A673 (cell line): ENCODE measurements around the gene EXOC3L4. TPM values are rescaled to one million over a fixed set of nuclear protein-coding genes. Genes with fewer than 3 reads are reported as not detected.

Experiments used
- BruUV-seq: library from RNA; stranded (reverse); fragments of 400-500 nt; replicated peaks from 2 replicates; lab custom pipeline; 2021; lab: Mats Ljungman, UMichigan
- CTCF ChIA-PET: fragments of 300-600 bp; sonication (Branson Sonifier 250); formaldehyde crosslinking; loops from one replicate; lab custom pipeline; 2022; ENCODE audit warnings: antibody characterized with exemption; lab: Charles Lee
- POLR2A ChIA-PET: fragments of 300-600 bp; sonication (Branson Sonifier 250); formaldehyde crosslinking; loops from one replicate; lab custom pipeline; 2022; ENCODE audit warnings: antibody characterized with exemption; ENCODE audit not compliant: low non-redundant PET; lab: Charles Lee
- DNase-seq: peaks from one replicate; pipeline ENCODE4 v3.0.0-alpha.2; 2015; ENCODE audit warnings: low spot score
- H3K27ac ChIP-seq: fragments of 200-600 bp; sonication (generic); 2 replicates; pipeline ENCODE4 v1.5.1; 2016; ENCODE audit warnings: mixed run types, low read depth, mild to moderate bottlenecking, mixed read lengths, antibody characterized with exemption, low read length; ENCODE audit not compliant: poor library complexity, severe bottlenecking
- H3K27me3 ChIP-seq: fragments of 200-600 bp; sonication (generic); replicated peaks from 2 replicates; pipeline ENCODE4 v1.6.1; 2017; ENCODE audit warnings: mixed run types, low read depth, mild to moderate bottlenecking, mixed read lengths, antibody characterized with exemption, low read length; ENCODE audit not compliant: insufficient read depth, poor library complexity
- H3K36me3 ChIP-seq: fragments of 200-600 bp; sonication (generic); 2 replicates; pipeline ENCODE4 v1.6.1; 2016; ENCODE audit warnings: mixed run types, mild to moderate bottlenecking, mixed read lengths, antibody characterized with exemption, low read length; ENCODE audit not compliant: insufficient read depth, poor library complexity, severe bottlenecking
- H3K4me1 ChIP-seq: fragments of 200-600 bp; sonication (generic); 2 replicates; pipeline ENCODE4 v1.6.1; 2017; ENCODE audit warnings: mixed run types, mild to moderate bottlenecking, mixed read lengths, antibody characterized with exemption, low read length; ENCODE audit not compliant: insufficient read depth, poor library complexity, severe bottlenecking
- H3K4me3 ChIP-seq: fragments of 200-600 bp; sonication (generic); 2 replicates; pipeline ENCODE4 v1.5.1; 2016; ENCODE audit warnings: low read depth, mixed run types, mild to moderate bottlenecking, mixed read lengths, low read length; ENCODE audit not compliant: poor library complexity, severe bottlenecking
- H3K9me3 ChIP-seq: fragments of 200-600 bp; sonication (generic); 2 replicates; pipeline ENCODE4 v1.6.1; 2016; ENCODE audit warnings: mixed run types, low read depth, mild to moderate bottlenecking, mixed read lengths, antibody characterized with exemption, low read length; ENCODE audit not compliant: poor library complexity, severe bottlenecking
- EZH2 ChIP-seq: fragments of 200-600 bp; sonication (generic); IDR thresholded peaks from 2 replicates; pipeline ENCODE4 v1.6.1; 2017; ENCODE audit warnings: borderline replicate concordance, low read depth, mild to moderate bottlenecking, mixed read lengths, antibody characterized with exemption, low read length; ENCODE audit not compliant: poor library complexity, severe bottlenecking
- intact Hi-C: fragments of 100-400 bp; cut with micrococcal nuclease; formaldehyde crosslinking; loops from one replicate; pipeline ENCODE4 v1.10.0; 2022; ENCODE audit not compliant: unreplicated experiment
- total RNA-seq: library from RNA; stranded (reverse); gene quantifications from 2 replicates; pipeline ENCODE4 v1.2.3, GENCODE V29; 2021
- TF ChIP-seq, protein P1 (sequence below): fragments of 300-800, 200-600 bp; sonication (generic); conservative IDR thresholded peaks from 2 replicates; pipeline ENCODE4 v1.5.1; 2017; ENCODE audit warnings: low read depth, mild to moderate bottlenecking, antibody characterized with exemption, low read length, moderate library complexity, mixed read lengths

EXOC3L4 gene
- total RNA-seq, 1 experiment from 2014 or later: not detected

DNA sequence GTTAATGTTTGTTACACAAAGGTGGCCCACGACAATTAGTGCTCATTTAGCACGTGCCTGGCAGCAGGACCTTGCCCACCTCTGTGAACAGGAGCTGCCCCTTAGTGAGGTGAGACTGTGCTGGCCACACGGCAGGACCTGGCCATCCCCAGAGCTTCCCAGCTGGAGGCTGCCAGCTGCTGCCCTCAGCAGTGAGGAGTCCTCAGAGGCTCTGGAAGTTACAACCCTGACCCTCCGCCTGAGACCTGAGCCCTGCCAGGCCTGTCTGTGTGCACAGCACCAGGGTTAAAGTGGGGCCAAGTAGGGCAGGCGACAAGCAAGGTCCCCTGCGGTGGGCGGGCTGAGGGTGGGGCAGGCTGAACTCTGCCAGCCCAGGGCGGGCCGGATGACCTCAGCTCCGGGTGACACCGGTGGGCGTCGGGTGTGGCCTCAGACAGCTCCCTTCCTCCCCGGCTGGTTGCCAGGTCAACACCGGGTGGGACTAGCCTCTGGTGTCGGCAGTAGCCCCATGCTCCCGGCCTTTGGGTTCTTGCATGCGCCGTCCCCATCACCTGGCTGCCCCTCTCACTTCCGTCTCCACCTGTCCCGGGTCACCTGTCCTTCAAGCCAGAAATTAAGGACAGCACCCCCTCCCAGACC is 19.7 kb upstream of the EXOC3L4 start:
- Histone ChIP-seq H3K4me3 (peak overlapping the region; percentile 47), H3K9me3 (no peaks in the 10 kb centered on the region), H3K36me3 (no peaks in the 10 kb centered on the region), H3K27me3 (no peaks in the 10 kb centered on the region), H3K4me1 (peaks cover 6% of the 10 kb centered on the region), H3K27ac (no peak overlapping the region)
- CTCF ChIA-PET: interaction anchor here (0.6 kb wide), 1 partner anchor 251 kb away, joined by 3 read pairs; no protein-coding TSS in a partner anchor
- TF ChIP-seq, protein P1, sequence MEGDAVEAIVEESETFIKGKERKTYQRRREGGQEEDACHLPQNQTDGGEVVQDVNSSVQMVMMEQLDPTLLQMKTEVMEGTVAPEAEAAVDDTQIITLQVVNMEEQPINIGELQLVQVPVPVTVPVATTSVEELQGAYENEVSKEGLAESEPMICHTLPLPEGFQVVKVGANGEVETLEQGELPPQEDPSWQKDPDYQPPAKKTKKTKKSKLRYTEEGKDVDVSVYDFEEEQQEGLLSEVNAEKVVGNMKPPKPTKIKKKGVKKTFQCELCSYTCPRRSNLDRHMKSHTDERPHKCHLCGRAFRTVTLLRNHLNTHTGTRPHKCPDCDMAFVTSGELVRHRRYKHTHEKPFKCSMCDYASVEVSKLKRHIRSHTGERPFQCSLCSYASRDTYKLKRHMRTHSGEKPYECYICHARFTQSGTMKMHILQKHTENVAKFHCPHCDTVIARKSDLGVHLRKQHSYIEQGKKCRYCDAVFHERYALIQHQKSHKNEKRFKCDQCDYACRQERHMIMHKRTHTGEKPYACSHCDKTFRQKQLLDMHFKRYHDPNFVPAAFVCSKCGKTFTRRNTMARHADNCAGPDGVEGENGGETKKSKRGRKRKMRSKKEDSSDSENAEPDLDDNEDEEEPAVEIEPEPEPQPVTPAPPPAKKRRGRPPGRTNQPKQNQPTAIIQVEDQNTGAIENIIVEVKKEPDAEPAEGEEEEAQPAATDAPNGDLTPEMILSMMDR: no peak
- no peak for TF ChIP-seq EZH2
- POLR2A ChIA-PET: no interaction called here
- no TSS peak for BruUV-seq
- DNase-seq: no peak
- intact Hi-C loops: loop anchor here (1.0 to 5.0 kb wide), 3 partner anchors 217 to 467 kb away; no protein-coding TSS in a partner anchor

DNA sequence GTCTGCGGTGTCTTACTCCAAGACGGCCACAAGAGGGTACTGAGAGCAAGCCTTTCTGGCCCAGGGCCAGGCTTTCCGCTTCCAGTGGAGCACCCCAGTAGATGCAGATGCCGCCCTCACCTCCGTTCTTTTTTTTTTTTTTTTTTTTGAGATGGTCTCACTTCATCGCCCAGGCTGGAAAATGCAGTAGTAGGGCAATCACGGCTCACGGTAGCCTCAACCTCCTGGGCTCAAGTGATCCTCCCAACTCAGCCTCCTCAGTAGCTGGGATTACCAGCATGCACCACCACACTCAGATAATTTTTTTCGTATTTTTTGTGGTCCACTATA is 16.1 kb upstream of the EXOC3L4 start:
- ChIA-PET CTCF (interaction anchor here (0.6 to 0.7 kb wide), 3 partner anchors 25 to 436 kb away, joined by 5 to 8 read pairs (median 6); no protein-coding TSS in a partner anchor), POLR2A (no interaction called here)
- Histone ChIP-seq H3K4me1 (peaks cover 6% of the 10 kb centered on the region), H3K4me3 (no peak overlapping the region), H3K9me3 (no peaks in the 10 kb centered on the region), H3K27ac (no peak overlapping the region), H3K36me3 (no peaks in the 10 kb centered on the region), H3K27me3 (no peaks in the 10 kb centered on the region)
- no TSS peak for BruUV-seq
- TF ChIP-seq, protein P1: peak; percentile 75
- TF ChIP-seq EZH2: no peak
- intact Hi-C loops: loop anchor here (5.0 kb wide), 2 partner anchors 364 to 464 kb away; no protein-coding TSS in a partner anchor
- DNase-seq: peak; percentile 92

DNA sequence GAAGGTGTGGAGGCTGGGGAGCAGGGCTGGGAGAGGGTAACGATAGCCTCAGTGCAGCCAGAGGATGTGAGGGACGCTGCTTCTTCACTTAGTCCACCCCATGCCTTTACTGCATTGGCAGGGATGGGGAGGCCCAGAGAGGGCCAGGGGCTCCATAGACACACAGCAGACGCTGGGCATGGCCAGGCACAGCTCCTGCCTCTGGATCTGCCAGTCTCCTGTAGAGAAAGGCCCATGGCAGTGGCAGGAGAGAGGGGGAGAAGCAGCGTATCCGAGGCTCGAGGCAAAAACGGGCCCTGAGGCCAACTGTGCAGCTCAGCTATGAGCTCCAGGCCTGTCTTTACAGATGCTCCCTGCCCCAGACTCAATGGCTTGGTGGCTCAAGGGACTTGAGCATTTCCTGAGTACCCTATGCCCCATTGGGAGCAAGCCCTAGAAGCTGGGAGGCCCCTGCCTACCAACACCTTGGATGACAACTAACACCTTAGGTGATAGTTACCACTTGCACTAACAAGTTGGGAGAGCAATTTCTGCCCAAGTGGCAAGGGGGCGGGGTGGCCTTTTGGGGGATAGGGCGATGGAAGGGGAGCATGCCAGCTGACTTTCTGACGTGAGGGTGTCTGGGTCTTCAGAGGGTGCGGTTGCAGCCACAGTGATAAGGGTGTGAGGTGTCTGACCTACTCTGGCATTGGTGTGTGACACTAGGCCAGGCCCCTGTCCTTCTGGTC is 15.5 kb upstream of the EXOC3L4 start:
- ChIA-PET CTCF (interaction anchor here (0.7 kb wide), 2 partner anchors 129 to 435 kb away, joined by 6 to 8 read pairs; no protein-coding TSS in a partner anchor), POLR2A (no interaction called here)
- Histone ChIP-seq H3K4me1 (peaks cover 6% of the 10 kb centered on the region), H3K27me3 (no peaks in the 10 kb centered on the region), H3K27ac (no peak overlapping the region), H3K4me3 (no peak overlapping the region), H3K9me3 (no peaks in the 10 kb centered on the region), H3K36me3 (no peaks in the 10 kb centered on the region)
- no TSS peak for BruUV-seq
- no peak for TF ChIP-seq EZH2
- TF ChIP-seq, protein P1: no peak
- intact Hi-C loops: loop anchor here (5.0 kb wide), 2 partner anchors 363 to 463 kb away; no protein-coding TSS in a partner anchor
- no peak for DNase-seq
